IMR-90 (cell line): Measurements from ENCODE around the gene ASCL1. TPM values are rescaled to one million over a fixed set of nuclear protein-coding genes. Genes with fewer than 3 reads are reported as not detected.

Source experiments
- ATAC-seq: fragments of 200-7000 bp; cut with Tn5 transposase; 2 replicates; pipeline ENCODE4 v1.9.1; 2020; ENCODE audit warnings: low read depth, mild to moderate bottlenecking, moderate library complexity
- Bru-seq: library from RNA; stranded (reverse); fragments of 400-500 nt; gene quantifications from one replicate; lab custom pipeline; 2021; lab: Mats Ljungman, UMichigan
- BruChase-seq, 2 experiments: library from RNA; stranded (reverse); fragments of 400-500 nt; gene quantifications; one replicate each; lab custom pipeline; 2021; lab: Mats Ljungman, UMichigan
- BruUV-seq: library from RNA; stranded (reverse); fragments of 400-500 nt; replicated peaks from 2 replicates; lab custom pipeline; 2021; lab: Mats Ljungman, UMichigan
- CTCF ChIA-PET: fragments of 300-600 bp; formaldehyde crosslinking; extraction: SDS; loops from one replicate; lab custom pipeline; 2021; ENCODE audit warnings: antibody characterized with exemption; lab: Yijun Ruan, JAX
- POLR2A ChIA-PET: fragments of 300-600 bp; sonication (Branson Sonifier 250); formaldehyde crosslinking; loops from one replicate; lab custom pipeline; 2022; ENCODE audit warnings: antibody characterized with exemption; ENCODE audit not compliant: unreplicated experiment; lab: Charles Lee
- DNase-seq: peaks from one replicate; pipeline ENCODE4 v3.0.0; 2013
- H2AFZ ChIP-seq: replicated peaks from 2 replicates; pipeline ENCODE3; 2013; ENCODE audit warnings: low read length, mild to moderate bottlenecking; ENCODE audit not compliant: poor library complexity
- H2AK5ac ChIP-seq: 2 replicates; pipeline ENCODE4 v1.6.1; 2013; ENCODE audit warnings: low read depth, low read length, inconsistent platforms
- H2AK9ac ChIP-seq: replicated peaks from 2 replicates; pipeline ENCODE3; 2013; ENCODE audit warnings: mild to moderate bottlenecking, low read depth, low read length, moderate library complexity; ENCODE audit not compliant: poor library complexity
- H2BK120ac ChIP-seq: 2 replicates; pipeline ENCODE4 v1.6.1; 2013; ENCODE audit warnings: low read depth, low read length, inconsistent platforms
- H2BK15ac ChIP-seq: 3 replicates; pipeline ENCODE4 v1.6.1; 2013; ENCODE audit warnings: low read depth, low read length, inconsistent platforms
- H2BK20ac ChIP-seq: 2 replicates; pipeline ENCODE4 v1.6.1; 2013; ENCODE audit warnings: low read depth, mild to moderate bottlenecking, inconsistent platforms, low read length, moderate library complexity
- H2BK5ac ChIP-seq: 2 replicates; pipeline ENCODE4 v1.6.1; 2013; ENCODE audit warnings: mild to moderate bottlenecking, low read depth, low read length, inconsistent platforms; ENCODE audit not compliant: poor library complexity, severe bottlenecking
- H3K14ac ChIP-seq: replicated peaks from 2 replicates; pipeline ENCODE4 v1.6.1; 2013; ENCODE audit warnings: low read depth, low read length, inconsistent platforms
- H3K18ac ChIP-seq: 2 replicates; pipeline ENCODE4 v1.6.1; 2013; ENCODE audit warnings: low read depth, low read length, control low read depth
- H3K23ac ChIP-seq: 2 replicates; pipeline ENCODE4 v1.6.1; 2013; ENCODE audit warnings: low read depth, low read length, inconsistent platforms
- H3K27ac ChIP-seq: 2 replicates; pipeline ENCODE4 v1.5.1; 2013; ENCODE audit warnings: mild to moderate bottlenecking, control low read depth, low read length; ENCODE audit not compliant: insufficient read depth
- H3K27me3 ChIP-seq: 2 replicates; pipeline ENCODE4 v1.6.1; 2013; ENCODE audit warnings: low read length; ENCODE audit not compliant: control insufficient read depth, insufficient read depth
- H3K36me3 ChIP-seq: 2 replicates; pipeline ENCODE4 v1.6.1; 2013; ENCODE audit warnings: low read length, mixed read lengths; ENCODE audit not compliant: control insufficient read depth, insufficient read depth
- H3K4ac ChIP-seq: 2 replicates; pipeline ENCODE4 v1.6.1; 2013; ENCODE audit warnings: low read depth, low read length, inconsistent platforms
- H3K4me1 ChIP-seq: 2 replicates; pipeline ENCODE4 v1.6.1; 2013; ENCODE audit warnings: low read length, mixed read lengths; ENCODE audit not compliant: control insufficient read depth, insufficient read depth
- H3K4me2 ChIP-seq: 2 replicates; pipeline ENCODE4 v1.6.1; 2013; ENCODE audit warnings: low read depth, mild to moderate bottlenecking, control low read depth, low read length, moderate library complexity
- H3K4me3 ChIP-seq: 2 replicates; pipeline ENCODE4 v1.5.1; 2013; ENCODE audit warnings: low read depth, mild to moderate bottlenecking, control low read depth, low read length, moderate library complexity; ENCODE audit not compliant: insufficient read depth
- H3K56ac ChIP-seq: 2 replicates; pipeline ENCODE4 v1.6.1; 2013; ENCODE audit warnings: low read length, inconsistent platforms; ENCODE audit not compliant: insufficient read depth; ENCODE audit errors: extremely low read depth
- H3K79me1 ChIP-seq, 2 experiments: 2 replicates each; pipeline ENCODE4 v1.6.1; 2013; ENCODE audit warnings: low read length in 2 of 2, inconsistent platforms in 1 of 2, low read depth in 1 of 2
- H3K9ac ChIP-seq: 2 replicates; pipeline ENCODE4 v1.6.1; 2013; ENCODE audit warnings: low read depth, low read length, control low read depth
- H3K9me1 ChIP-seq: 2 replicates; pipeline ENCODE4 v1.6.1; 2013; ENCODE audit warnings: low read length, inconsistent platforms; ENCODE audit not compliant: insufficient read depth
- H3K9me3 ChIP-seq: 2 replicates; pipeline ENCODE4 v1.6.1; 2013; ENCODE audit warnings: low read length; ENCODE audit not compliant: control insufficient read depth, insufficient read depth
- H4K20me1 ChIP-seq: 2 replicates; pipeline ENCODE4 v1.6.1; 2013; ENCODE audit warnings: low read length, inconsistent platforms; ENCODE audit not compliant: insufficient read depth
- H4K5ac ChIP-seq: 2 replicates; pipeline ENCODE4 v1.6.1; 2013; ENCODE audit warnings: mild to moderate bottlenecking, low read depth, low read length, control low read depth
- H4K8ac ChIP-seq, 2 experiments: 2 replicates each; pipeline ENCODE4 v1.6.1; 2013; ENCODE audit warnings: low read depth in 2 of 2, low read length in 2 of 2, control low read depth in 1 of 2, inconsistent platforms in 1 of 2
- H4K91ac ChIP-seq: 2 replicates; pipeline ENCODE4 v1.6.1; 2013; ENCODE audit warnings: low read depth, low read length, inconsistent platforms; ENCODE audit not compliant: insufficient read depth
- BHLHE40 ChIP-seq: fragments of 150-350 bp; IDR thresholded peaks from 2 replicates; pipeline ENCODE4 v1.6.1; 2016; ENCODE audit warnings: mild to moderate bottlenecking, low read depth, low read length
- CEBPB ChIP-seq: IDR thresholded peaks from 2 replicates; pipeline ENCODE4 v1.6.1; 2012; ENCODE audit warnings: low read depth, low read length, improper control_type of control experiment
- CHD1 ChIP-seq: IDR thresholded peaks from 2 replicates; pipeline ENCODE4 v1.6.1; 2012; ENCODE audit warnings: low read depth, low read length, improper control_type of control experiment
- FOS ChIP-seq: fragments of 150-350 bp; IDR thresholded peaks from 2 replicates; pipeline ENCODE4 v1.6.1; 2016; ENCODE audit warnings: low read depth, low read length
- MAZ ChIP-seq: IDR thresholded peaks from 2 replicates; pipeline ENCODE4 v1.6.1; 2012; ENCODE audit warnings: low read depth, mild to moderate bottlenecking, low read length, improper control_type of control experiment, moderate library complexity, borderline replicate concordance
- NFE2L2 ChIP-seq: fragments of 150-350 bp; IDR thresholded peaks from 2 replicates; pipeline ENCODE4 v1.6.1; 2016; ENCODE audit warnings: low read depth, mild to moderate bottlenecking, low read length
- POLR2A ChIP-seq: IDR thresholded peaks from 2 replicates; pipeline ENCODE4 v1.6.1; 2012; ENCODE audit warnings: mild to moderate bottlenecking, low read depth, low read length
- RAD21 ChIP-seq: IDR thresholded peaks from 2 replicates; pipeline ENCODE4 v1.6.1; 2012; ENCODE audit warnings: low read length, improper control_type of control experiment
- RCOR1 ChIP-seq: IDR thresholded peaks from 2 replicates; pipeline ENCODE4 v1.6.1; 2012; ENCODE audit warnings: mild to moderate bottlenecking, low read length, improper control_type of control experiment; ENCODE audit not compliant: insufficient replicate concordance
- SMC3 ChIP-seq: fragments of 150-350 bp; IDR thresholded peaks from 2 replicates; pipeline ENCODE4 v1.6.1; 2016; ENCODE audit warnings: low read depth, mild to moderate bottlenecking, antibody characterized with exemption, low read length, moderate library complexity
- WGBS, 2 experiments: methylation state at CpG; one replicate each; pipeline versions ENCODE4 v1.1.5 to v1.1.7; 2013; ENCODE audit warnings: missing lambda C conversion rate in 2 of 2; ENCODE audit not compliant: insufficient read length in 1 of 2; ENCODE audit errors: extremely low coverage in 2 of 2; 5-methylcytosine and 5-hydroxymethylcytosine counted together
- dilution Hi-C: fragments of 300-500 bp; cut with HindIII; formaldehyde crosslinking; loops from one replicate; pipeline ENCODE4 v1.14.3; 2018; ENCODE audit warnings: low sequenced_read_pairs; ENCODE audit not compliant: unreplicated experiment
- in situ Hi-C: fragments of 300-500 bp; cut with MboI; formaldehyde crosslinking; loops from 3 replicates; pipeline ENCODE4 v1.14.3; 2019; ENCODE audit warnings: low sequenced_read_pairs, inconsistent platforms, mixed read lengths
- intact Hi-C: fragments of 100-400 bp; cut with micrococcal nuclease; formaldehyde crosslinking; loops from 2 replicates; pipeline ENCODE4 v1.10.0; 2022
- long read RNA-seq: library from polyadenylated mRNA; unstranded; transcript quantifications from one replicate; pipeline ENCODE4 v2.0.0, GENCODE V29; 2021; ENCODE audit not compliant: unreplicated experiment
- polyA plus RNA-seq, 3 experiments: library from polyadenylated mRNA; depleted of rRNA; stranded (reverse); fragments of >200 nt; gene quantifications; 2 replicates each; pipeline ENCODE4 v1.2.3, GENCODE V29; 2012; ENCODE audit warnings: low replicate concordance in 1 of 3
- total RNA-seq: library from RNA; depleted of rRNA; stranded (reverse); fragments of >200 nt; gene quantifications from 2 replicates; pipeline ENCODE4 v1.2.3, GENCODE V29; 2012; rRNA removed
- TF ChIP-seq, protein P1 (sequence below): fragments of 150-350 bp; IDR thresholded peaks from 2 replicates; pipeline ENCODE4 v1.6.1; 2017; ENCODE audit warnings: mild to moderate bottlenecking, antibody characterized with exemption, low read length, low read depth
- TF ChIP-seq, protein P2 (sequence below): conservative IDR thresholded peaks from 2 replicates; pipeline ENCODE4 v1.5.1; 2012; ENCODE audit warnings: mild to moderate bottlenecking, low read depth, low read length, improper control_type of control experiment
- TF ChIP-seq, protein P3 (sequence below): fragments of 150-350 bp; IDR thresholded peaks from 2 replicates; pipeline ENCODE4 v1.6.1; 2016; ENCODE audit warnings: low read depth, mild to moderate bottlenecking, low read length, moderate library complexity, borderline replicate concordance

The ASCL1 gene
- not detected in 2 replicates for total RNA-seq
- not detected in 2 replicates for polyA plus RNA-seq (2012; rRNA removed)
- not detected in 2 replicates for polyA plus RNA-seq (2012; cell fraction: cytosol; rRNA removed)
- polyA plus RNA-seq (2012; cell fraction: nucleus; rRNA removed; ENCODE audit: low replicate concordance), result not detected in 2 replicates
- not detected for Bru-seq, nascent RNA
- not detected for BruChase-seq, experiment 1, labeled RNA remaining after a 6-hour chase
- BruChase-seq, experiment 2, labeled RNA remaining after a 2-hour chase, result not detected
- long read RNA-seq, result 0 reads

DNA sequence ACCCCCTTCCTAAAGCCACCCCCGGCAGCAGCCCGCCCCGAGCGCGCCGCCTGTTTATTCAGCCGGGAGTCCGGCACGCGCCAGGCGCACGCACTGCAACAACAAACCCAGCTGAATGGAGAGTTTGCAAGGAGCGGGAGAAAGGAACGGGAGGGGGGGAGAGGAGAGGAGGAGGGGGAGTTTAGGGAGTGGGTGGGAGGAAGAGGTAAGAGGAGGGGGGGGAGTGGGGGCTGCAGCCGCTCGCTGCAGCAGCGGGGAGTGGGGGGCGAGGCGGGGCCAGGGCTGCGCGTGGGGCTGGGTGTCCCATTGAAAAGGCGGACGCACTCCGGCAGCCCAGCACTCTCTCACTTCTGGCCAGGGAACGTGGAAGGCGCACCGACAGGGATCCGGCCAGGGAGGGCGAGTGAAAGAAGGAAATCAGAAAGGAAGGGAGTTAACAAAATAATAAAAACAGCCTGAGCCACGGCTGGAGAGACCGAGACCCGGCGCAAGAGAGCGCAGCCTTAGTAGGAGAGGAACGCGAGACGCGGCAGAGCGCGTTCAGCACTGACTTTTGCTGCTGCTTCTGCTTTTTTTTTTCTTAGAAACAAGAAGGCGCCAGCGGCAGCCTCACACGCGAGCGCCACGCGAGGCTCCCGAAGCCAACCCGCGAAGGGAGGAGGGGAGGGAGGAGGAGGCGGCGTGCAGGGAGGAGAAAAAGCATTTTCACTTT lies at the start of gene ASCL1:
Gene ASCL1, plus strand, starts transcription at position 336 of the 712 bp plus-strand sequence. CDS start 571 bp downstream, outside the sequence.
- H2AFZ ChIP-seq, result peak within 1 kb of the TSS; percentile 77
- peak within 1 kb of the TSS; percentile 37 for H2AK9ac ChIP-seq
- H3K4me1 ChIP-seq, result no peaks in the 10 kb centered on the region
- H3K9me3 ChIP-seq, result 0 out of 2 replicates have a peak, but pooled peaks cover 2% of the 10 kb centered on the region
- no peak within 1 kb of the TSS for H4K91ac ChIP-seq
- H3K9ac ChIP-seq, result no peak within 1 kb of the TSS
- H3K27me3 ChIP-seq, result peaks cover 49% of the 10 kb centered on the region
- CTCF ChIA-PET, result no interaction called here
- H3K4me3 ChIP-seq, result peak within 1 kb of the TSS; percentile 33
- H2BK15ac ChIP-seq, result no peak within 1 kb of the TSS
- no peak within 1 kb of the TSS for H3K18ac ChIP-seq
- no peaks in the 10 kb centered on the region for H3K36me3 ChIP-seq
- in situ Hi-C loops, result no loop called here
- H4K8ac ChIP-seq, result no peak within 1 kb of the TSS
- no peaks in the 10 kb centered on the region for H4K20me1 ChIP-seq
- no peak within 1 kb of the TSS for H2BK20ac ChIP-seq
- peak within 1 kb of the TSS; percentile 79 for H3K4me2 ChIP-seq
- H3K27ac ChIP-seq, result no peak within 1 kb of the TSS
- TF ChIP-seq MAZ (no peak), RCOR1 (no peak), RAD21 (no peak), NFE2L2 (no peak), CHD1 (no peak), SMC3 (no peak), BHLHE40 (no peak), CEBPB (no peak), POLR2A (no peak), FOS (no peak)
- TF ChIP-seq, protein P1, sequence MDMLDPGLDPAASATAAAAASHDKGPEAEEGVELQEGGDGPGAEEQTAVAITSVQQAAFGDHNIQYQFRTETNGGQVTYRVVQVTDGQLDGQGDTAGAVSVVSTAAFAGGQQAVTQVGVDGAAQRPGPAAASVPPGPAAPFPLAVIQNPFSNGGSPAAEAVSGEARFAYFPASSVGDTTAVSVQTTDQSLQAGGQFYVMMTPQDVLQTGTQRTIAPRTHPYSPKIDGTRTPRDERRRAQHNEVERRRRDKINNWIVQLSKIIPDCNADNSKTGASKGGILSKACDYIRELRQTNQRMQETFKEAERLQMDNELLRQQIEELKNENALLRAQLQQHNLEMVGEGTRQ, result no peak
- TF ChIP-seq, protein P2, sequence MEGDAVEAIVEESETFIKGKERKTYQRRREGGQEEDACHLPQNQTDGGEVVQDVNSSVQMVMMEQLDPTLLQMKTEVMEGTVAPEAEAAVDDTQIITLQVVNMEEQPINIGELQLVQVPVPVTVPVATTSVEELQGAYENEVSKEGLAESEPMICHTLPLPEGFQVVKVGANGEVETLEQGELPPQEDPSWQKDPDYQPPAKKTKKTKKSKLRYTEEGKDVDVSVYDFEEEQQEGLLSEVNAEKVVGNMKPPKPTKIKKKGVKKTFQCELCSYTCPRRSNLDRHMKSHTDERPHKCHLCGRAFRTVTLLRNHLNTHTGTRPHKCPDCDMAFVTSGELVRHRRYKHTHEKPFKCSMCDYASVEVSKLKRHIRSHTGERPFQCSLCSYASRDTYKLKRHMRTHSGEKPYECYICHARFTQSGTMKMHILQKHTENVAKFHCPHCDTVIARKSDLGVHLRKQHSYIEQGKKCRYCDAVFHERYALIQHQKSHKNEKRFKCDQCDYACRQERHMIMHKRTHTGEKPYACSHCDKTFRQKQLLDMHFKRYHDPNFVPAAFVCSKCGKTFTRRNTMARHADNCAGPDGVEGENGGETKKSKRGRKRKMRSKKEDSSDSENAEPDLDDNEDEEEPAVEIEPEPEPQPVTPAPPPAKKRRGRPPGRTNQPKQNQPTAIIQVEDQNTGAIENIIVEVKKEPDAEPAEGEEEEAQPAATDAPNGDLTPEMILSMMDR, result no peak
- TF ChIP-seq, protein P3, sequence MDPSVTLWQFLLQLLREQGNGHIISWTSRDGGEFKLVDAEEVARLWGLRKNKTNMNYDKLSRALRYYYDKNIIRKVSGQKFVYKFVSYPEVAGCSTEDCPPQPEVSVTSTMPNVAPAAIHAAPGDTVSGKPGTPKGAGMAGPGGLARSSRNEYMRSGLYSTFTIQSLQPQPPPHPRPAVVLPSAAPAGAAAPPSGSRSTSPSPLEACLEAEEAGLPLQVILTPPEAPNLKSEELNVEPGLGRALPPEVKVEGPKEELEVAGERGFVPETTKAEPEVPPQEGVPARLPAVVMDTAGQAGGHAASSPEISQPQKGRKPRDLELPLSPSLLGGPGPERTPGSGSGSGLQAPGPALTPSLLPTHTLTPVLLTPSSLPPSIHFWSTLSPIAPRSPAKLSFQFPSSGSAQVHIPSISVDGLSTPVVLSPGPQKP, result no peak
- H3K79me1 ChIP-seq, result no peaks in the 10 kb centered on the region
- no peak within 1 kb of the TSS for H3K56ac ChIP-seq
- dilution Hi-C loops, result no loop called here
- no TSS peak for BruUV-seq
- H3K23ac ChIP-seq, result no peak within 1 kb of the TSS
- H2BK5ac ChIP-seq, result no peak within 1 kb of the TSS
- no peak within 1 kb of the TSS for H2AK5ac ChIP-seq
- H3K14ac ChIP-seq, result no peak within 1 kb of the TSS
- WGBS, 2 experiments, result 4% methylated on average over 10 of the region's 52 CpGs; no CpG with 5 or more reads in 1 of the 2 experiments
- H3K4ac ChIP-seq, result no peak within 1 kb of the TSS
- ATAC-seq (peak; percentile 35), DNase-seq (peak; percentile 10)
- POLR2A ChIA-PET, result no interaction called here
- intact Hi-C loops, result no loop called here
- H3K9me1 ChIP-seq, result no peaks in the 10 kb centered on the region
- no peak within 1 kb of the TSS for H2BK120ac ChIP-seq
- no peak within 1 kb of the TSS for H4K5ac ChIP-seq
